Hematopoietic multipotent progenitor cell treated with erythropoietin and hydrocortisone succinate and interleukin-3 and kit ligand, for 4 days (in vitro differentiated cells): ENCODE data around the gene PALM2AKAP2.

ENCODE experiments used
- DNase-seq: peaks from one replicate; pipeline ENCODE4 v3.0.0-alpha.2; 2015

Gene PALM2AKAP2

GRCh38 chr9:109779711-109780452 is at the start of gene PALM2AKAP2:
TSS of gene PALM2AKAP2 (plus strand) at chr9:109780198. CDS start at chr9:109780489, 291 bp downstream.
- peak; percentile 43 for DNase-seq

GRCh38 chr9:109730228-109730627 is 49.8 kb upstream of the PALM2AKAP2 start:
- no peak for DNase-seq

GRCh38 chr9:109733690-109734089 is 46.3 kb upstream of the PALM2AKAP2 start:
- peak; percentile 46 for DNase-seq

DNA sequence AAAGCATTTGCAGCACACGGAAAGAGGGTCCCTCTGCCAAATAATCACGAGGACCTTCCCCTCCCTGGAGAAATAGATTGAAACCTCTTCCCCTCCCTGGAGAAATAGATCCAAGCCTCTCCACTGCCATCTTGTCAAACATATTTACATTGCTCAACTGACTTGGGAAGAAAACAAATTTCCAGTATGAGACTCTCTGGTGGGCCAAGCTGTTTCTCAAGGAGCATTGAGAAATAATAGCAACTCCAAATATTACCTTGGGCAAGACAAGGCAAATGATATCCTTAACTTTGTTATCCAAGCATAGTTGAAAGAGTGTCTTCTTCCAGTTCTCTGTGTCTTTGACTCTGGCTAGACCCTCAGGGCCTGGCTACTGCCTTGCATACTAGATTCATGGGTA is 45.2 kb upstream of the PALM2AKAP2 start:
- DNase-seq = no peak

- no peak for DNase-seq
Measured at GRCh38 chr9:109735801-109736200, 44.2 kb upstream of the PALM2AKAP2 start.

- no peak for DNase-seq
Measured at GRCh38 chr9:109737295-109737694, 42.7 kb upstream of the PALM2AKAP2 start.

- DNase-seq = no peak
Measured at GRCh38 chr9:109739760-109740159, 40.2 kb upstream of the PALM2AKAP2 start.

- DNase-seq = no peak
Measured at GRCh38 chr9:109742776-109743348, 37.1 kb upstream of the PALM2AKAP2 start.

GRCh38 chr9:109743696-109744095 is 36.3 kb upstream of the PALM2AKAP2 start:
- no peak for DNase-seq

DNA sequence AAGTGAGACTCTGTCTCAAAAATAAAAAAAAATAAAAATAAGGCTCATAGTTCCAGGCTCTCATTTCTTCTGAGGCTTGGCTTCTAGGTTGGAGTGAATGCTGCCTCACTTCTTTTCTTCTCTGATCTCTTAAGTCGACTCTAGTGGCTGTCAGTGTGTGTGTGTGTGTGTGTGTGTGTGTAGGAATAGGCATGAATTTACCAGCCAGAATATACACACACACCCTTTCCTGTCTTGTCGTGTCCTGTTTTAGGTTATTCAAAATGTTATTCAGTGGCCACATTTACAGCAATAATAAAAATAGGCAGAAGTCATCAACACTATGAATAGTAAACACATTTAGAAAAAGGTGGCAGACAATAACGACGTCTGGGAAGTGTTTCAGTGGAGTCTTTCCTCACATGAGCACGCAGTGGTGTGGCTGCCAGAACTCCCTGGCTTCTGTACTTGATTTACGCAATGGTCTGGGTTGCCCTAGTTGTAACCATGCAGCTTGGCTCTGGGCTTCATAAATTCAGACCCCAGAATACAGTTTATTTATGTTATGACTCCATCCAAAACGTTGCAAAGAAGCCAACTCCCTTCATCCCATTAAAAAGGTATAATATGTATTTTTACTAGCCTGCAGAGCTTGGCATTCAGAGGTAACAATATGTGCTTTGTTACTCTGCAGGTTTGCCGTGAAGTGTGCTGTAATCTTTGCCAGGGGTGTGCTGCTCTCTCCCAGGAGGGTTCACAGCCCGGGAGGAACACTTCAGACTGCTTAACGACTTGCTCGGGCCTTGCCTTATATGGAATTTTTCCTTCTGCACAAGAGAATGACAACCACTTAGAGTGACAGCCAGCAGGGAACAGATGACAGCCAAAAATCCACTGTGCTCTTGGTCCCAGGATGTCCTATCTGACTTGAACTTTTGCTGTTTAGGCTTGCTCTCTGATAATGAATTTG is 34.4 kb upstream of the PALM2AKAP2 start:
- DNase-seq = no peak

DNA sequence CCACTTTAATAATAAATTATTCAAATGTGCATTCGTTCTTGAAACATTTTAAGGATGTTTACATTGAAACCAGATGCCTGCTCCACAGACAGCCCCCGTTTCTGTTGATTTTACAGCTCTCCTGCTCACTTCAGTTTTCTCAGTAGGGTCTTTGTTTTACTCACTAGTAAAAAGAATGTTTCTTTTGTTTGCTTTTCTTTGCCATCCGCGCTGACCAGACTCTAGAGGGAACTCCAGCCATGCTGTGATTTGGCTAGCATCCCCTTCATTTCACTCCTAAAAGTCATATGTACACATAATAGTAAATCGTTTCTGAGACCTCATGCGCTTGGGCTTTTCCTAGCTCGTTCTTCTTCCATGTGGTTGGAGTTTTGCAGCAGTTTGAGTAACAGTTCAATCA is 28.7 kb upstream of the PALM2AKAP2 start:
- DNase-seq = no peak

DNA sequence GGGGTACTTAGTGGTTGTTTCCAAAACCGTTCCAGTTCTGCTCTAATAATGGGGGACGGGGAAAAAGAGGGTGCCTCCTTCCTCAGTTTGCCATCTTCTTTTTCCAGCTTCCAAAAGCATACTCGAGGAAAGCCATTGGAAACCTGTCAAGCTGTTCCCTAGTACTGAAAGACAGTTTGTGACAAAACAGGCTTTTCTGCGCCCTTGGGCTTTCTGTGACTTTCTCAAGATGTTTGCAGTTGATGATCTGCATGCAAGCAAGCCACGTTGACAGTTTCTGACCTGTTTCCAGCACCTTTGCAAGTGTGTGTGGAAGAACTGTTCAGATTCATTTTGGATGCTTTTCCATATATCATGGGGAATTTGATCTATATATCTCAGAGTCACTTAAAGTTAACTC is 26.7 kb upstream of the PALM2AKAP2 start:
- DNase-seq = no peak

DNA sequence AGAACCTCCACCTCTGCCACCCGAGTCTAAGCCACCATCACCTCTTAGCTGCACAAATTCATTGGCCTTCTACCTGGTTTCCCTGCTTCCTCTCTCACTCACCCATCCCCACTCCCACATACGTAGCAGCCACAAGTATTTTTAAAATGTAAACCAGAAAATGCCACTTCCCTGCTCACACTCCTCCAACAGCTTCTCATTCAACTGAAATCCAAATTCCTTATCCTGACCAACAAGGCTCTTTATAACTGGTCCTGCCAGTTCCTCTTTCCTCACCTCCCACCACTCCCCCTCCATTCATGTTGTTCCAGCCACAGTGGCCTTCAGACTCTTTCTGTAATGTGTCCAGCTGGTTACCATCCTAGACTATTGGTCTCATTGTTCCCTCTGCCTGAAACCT is 25.0 kb upstream of the PALM2AKAP2 start:
- no peak for DNase-seq

- DNase-seq = no peak
Measured at GRCh38 chr9:109759589-109759988, 20.4 kb upstream of the PALM2AKAP2 start.

GRCh38 chr9:109765278-109765677 is 14.7 kb upstream of the PALM2AKAP2 start:
- no peak for DNase-seq

- DNase-seq = no peak
Measured at GRCh38 chr9:109765830-109766229, 14.2 kb upstream of the PALM2AKAP2 start.

DNA sequence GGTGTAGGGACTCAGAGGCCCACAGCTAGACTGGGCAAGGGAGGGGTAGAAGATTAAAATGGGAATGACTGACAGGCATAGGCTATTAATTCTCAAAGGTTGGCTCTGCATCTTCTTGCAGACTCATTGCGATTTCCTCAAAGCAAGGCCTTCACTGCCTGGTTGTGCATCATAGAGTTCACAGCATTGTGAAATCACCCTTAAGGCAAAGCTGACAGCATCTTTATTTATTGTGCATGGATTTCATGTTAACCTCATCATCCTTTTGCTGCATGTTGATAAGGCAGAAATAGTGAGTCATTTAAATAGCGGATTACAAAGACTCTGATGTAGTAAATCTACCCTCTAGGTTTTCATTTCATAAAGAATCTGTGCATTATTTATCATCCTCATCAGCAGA is 13.6 kb upstream of the PALM2AKAP2 start:
- DNase-seq = no peak

GRCh38 chr9:109767404-109767803 is 12.6 kb upstream of the PALM2AKAP2 start:
- DNase-seq = no peak

DNA sequence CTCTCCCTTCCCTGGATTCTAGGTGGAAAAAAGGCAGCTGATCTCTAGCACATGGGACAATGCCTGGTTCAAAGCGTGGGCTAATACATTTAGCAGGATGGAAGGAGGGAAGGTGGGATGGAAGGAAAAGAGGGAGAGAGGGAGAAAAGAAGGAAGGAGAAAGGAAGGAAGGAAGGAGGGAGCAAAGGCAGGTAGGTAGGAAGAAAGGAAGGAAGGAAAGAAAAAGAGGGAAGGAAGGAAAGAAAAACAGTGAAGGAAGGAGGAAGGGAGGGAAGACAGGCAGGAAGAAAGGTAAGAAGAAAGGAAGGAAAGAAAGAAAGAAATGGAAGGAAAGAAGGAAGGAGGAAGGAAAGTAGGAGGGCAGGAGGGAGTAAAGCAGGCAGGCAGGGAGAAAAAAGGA is 12.2 kb upstream of the PALM2AKAP2 start:
- DNase-seq = no peak

- DNase-seq = no peak
Measured at GRCh38 chr9:109769250-109769649, 10.7 kb upstream of the PALM2AKAP2 start.

DNA sequence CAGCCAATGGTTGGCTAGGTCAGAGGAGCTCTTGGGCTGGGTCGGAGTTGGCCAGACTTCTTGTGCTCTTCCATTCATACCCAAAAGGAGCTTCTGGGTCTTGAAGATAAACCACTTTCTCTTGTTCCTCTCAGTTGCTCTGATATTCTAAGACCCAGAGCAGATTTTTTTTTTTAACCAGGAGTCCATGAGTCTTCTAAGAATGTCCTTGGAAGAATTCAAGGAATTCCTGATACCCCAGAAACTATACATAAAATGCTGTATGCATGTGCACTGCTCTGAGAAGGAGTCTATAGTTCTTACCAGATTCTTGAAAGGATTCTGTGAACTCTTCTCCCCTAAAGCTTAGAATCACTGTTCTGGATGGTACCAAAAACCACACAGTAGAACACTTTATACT is 9.9 kb upstream of the PALM2AKAP2 start:
- no peak for DNase-seq

DNA sequence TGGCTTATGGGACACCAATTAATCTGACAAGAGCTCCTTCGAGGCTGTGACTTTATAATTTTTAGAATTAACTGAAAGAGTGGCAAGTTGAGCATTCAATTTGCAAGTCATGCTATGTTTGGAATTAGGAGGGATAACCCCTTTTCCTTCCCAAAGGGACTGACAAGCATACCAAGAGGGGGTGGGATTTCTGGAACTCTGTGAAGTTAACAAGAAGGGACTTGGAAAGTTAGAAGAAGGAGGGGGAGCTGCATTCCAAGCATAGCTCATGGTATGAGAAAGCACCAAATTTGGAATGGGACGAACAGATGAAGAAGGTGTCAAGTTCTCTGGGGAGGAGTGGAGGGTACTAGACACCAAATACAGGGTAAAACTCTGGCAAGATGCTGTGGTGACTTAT is 8.9 kb upstream of the PALM2AKAP2 start:
- DNase-seq = no peak

DNA sequence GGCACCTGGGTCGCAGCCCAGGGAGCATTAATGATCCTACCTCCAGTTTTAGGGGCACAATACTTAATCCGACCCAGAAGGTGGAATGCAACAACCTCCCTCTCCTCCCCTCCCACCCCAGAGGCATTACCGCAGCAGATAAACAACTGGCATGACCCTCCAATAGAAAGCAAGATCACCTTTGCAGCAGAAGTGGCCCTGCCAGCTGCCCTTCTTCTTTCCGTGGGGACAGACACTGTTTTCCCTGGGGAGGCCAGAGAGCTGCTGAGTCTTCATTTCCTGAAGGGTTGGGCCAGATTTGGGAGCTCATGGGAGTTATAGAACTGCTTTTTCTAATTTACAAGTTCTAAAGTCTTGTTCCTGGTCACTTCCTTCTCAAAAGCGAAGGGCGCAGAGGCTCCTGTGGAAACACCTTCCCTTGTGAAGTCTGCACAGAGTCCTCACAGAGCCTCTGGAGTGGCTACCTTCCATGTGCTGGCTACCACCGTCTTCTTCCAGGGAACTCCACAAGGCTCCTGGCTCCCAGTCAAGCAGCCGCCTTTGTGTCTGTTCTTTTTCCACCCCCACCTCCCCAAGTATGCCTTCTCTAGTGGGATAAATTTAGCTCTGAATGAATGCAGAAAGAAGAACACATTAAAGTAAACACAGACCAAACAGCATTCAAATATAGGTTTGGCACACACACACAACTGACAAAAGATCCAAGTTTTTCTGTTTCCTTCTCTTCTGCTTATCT is 8.0 kb upstream of the PALM2AKAP2 start:
- DNase-seq = no peak
